ENCODE results near the gene DYRK1A. TPM values are rescaled to one million over a fixed set of nuclear protein-coding genes. Genes with fewer than 3 reads are reported as not detected.

The DYRK1A gene
- total and polyA plus RNA-seq, 10 of the 15 experiments (the other 5 are each of a cell fraction or from before 2014, with no cell fraction given): 2.4 to 68.6 (median 30.7) TPM

- no TSS peak for BruUV-seq (replicated peaks)
- peak; percentile 56 for TF ChIP-seq POLR2AphosphoS5 (IDR thresholded peaks at IDR 0.05; ENCODE audit: low read length)
- no peak for TF ChIP-seq MEF2B (IDR thresholded peaks at IDR 0.05; ENCODE audit: partially characterized antibody, poor library complexity, severe bottlenecking)
- intact Hi-C loops (cut with micrococcal nuclease; ENCODE audit: unreplicated experiment): no loop called here
- DNase-seq (ENCODE audit: low read depth, low spot score) (no peak), ATAC-seq (no peak), FAIRE-seq (no peak)
- 0 out of 3 replicates have a peak, but pooled peaks cover 1% of the 10 kb centered on the region for H3K9me3 ChIP-seq (replicated peaks; ENCODE audit: control insufficient read depth, insufficient read depth, low read length)
- peaks cover 0 to 4% of the 10 kb centered on the region in 2 experiments; a peak in 1 of 4 replicates for H3K36me3 ChIP-seq (ENCODE audit: control insufficient read depth in 2 of 2, insufficient read depth in 2 of 2, low read length in 1 of 2)
- WGBS (ENCODE audit: insufficient coverage, insufficient replicate concordance, low lambda C conversion rate, missing lambda C conversion rate): 78% methylated on average over 12 of the region's 13 CpGs
- H3K27ac ChIP-seq (ENCODE audit: control insufficient read depth, insufficient read depth): peak overlapping the region; percentile 18; the same call in 1 of the 2 replicates
- no peak overlapping the region for H3K4me3 ChIP-seq
- peaks cover 100% of the 10 kb centered on the region for H3K79me2 ChIP-seq (ENCODE audit: control insufficient read depth, insufficient read depth, low read length)
- SMC1A ChIA-PET (ENCODE audit: uncharacterized antibody, unreplicated experiment): interaction anchor here (1.4 to 1.5 kb wide), 2 partner anchors 11 to 23 kb away, joined by 3 to 8 read pairs; no protein-coding TSS in a partner anchor
- POLR2A ChIA-PET: no interaction called here
- CTCF ChIA-PET: no interaction called here
- no peak overlapping the region for H3K9ac ChIP-seq (ENCODE audit: control insufficient read depth, insufficient read depth, low read length)
- H2AFZ ChIP-seq (ENCODE audit: control insufficient read depth, low read depth, low read length): no peak overlapping the region
- H4K20me1 ChIP-seq (ENCODE audit: control insufficient read depth, insufficient read depth): peaks cover 10% of the 10 kb centered on the region
- peaks cover 16% of the 10 kb centered on the region; the same call in 1 of the 2 replicates for H3K4me1 ChIP-seq (ENCODE audit: control insufficient read depth, insufficient read depth, low read length)
- in situ Hi-C loops (cut with MboI): no loop called here
- no peaks in the 10 kb centered on the region for H3K27me3 ChIP-seq (replicated peaks in 1 of 2; ENCODE audit: control insufficient read depth in 2 of 2, insufficient read depth in 2 of 2, low read length in 1 of 2)
- H3K4me2 ChIP-seq (ENCODE audit: control insufficient read depth, insufficient read depth): 0 out of 2 replicates have a peak overlapping the region, but pooled peaks have one; percentile 25
- RAD21 ChIA-PET (ENCODE audit: unreplicated experiment): no interaction called here
Measured at GRCh38 chr21:37375866-37376574, 9.4 kb downstream of the DYRK1A start.

- FAIRE-seq (no peak), DNase-seq (ENCODE audit: low read depth, low spot score) (no peak), ATAC-seq (no peak)
- ChIA-PET RAD21 (ENCODE audit: unreplicated experiment) (no interaction called here), POLR2A (interaction anchor here (0.6 kb wide), 1 partner anchor 73 kb away, joined by 7 read pairs; no protein-coding TSS in a partner anchor), SMC1A (ENCODE audit: uncharacterized antibody, unreplicated experiment) (interaction anchor here (1.3 to 1.7 kb wide), 2 partner anchors 9 to 34 kb away, joined by 4 to 7 read pairs; no protein-coding TSS in a partner anchor), CTCF (no interaction called here)
- BruUV-seq (replicated peaks): no TSS peak
- H3K27ac ChIP-seq (ENCODE audit: control insufficient read depth, insufficient read depth): no peak overlapping the region
- peaks cover 10% of the 10 kb centered on the region for H4K20me1 ChIP-seq (ENCODE audit: control insufficient read depth, insufficient read depth)
- no peak overlapping the region for H3K4me3 ChIP-seq
- no peak overlapping the region for H2AFZ ChIP-seq (ENCODE audit: control insufficient read depth, low read depth, low read length)
- peaks cover 100% of the 10 kb centered on the region for H3K79me2 ChIP-seq (ENCODE audit: control insufficient read depth, insufficient read depth, low read length)
- H3K4me2 ChIP-seq (ENCODE audit: control insufficient read depth, insufficient read depth): no peak overlapping the region
- TF ChIP-seq FOXK2 (IDR thresholded peaks at IDR 0.05) (no peak), HDAC2 (IDR thresholded peaks at IDR 0.05) (no peak), ATF2 (IDR thresholded peaks at IDR 0.05; ENCODE audit: low read length) (no peak), SREBF1 (IDR thresholded peaks at IDR 0.05; ENCODE audit: low read length) (no peak), CHD4 (IDR thresholded peaks at IDR 0.05) (no peak), ZNF217 (IDR thresholded peaks at IDR 0.05) (no peak)
- no peak overlapping the region for H3K9ac ChIP-seq (ENCODE audit: control insufficient read depth, insufficient read depth, low read length)
- peaks cover 3% of the 10 kb centered on the region; the same call in 1 of the 3 replicates for H3K9me3 ChIP-seq (replicated peaks; ENCODE audit: control insufficient read depth, insufficient read depth, low read length)
- peaks cover 0 to 6% of the 10 kb centered on the region in 2 experiments; a peak in 1 of 4 replicates for H3K36me3 ChIP-seq (ENCODE audit: control insufficient read depth in 2 of 2, insufficient read depth in 2 of 2, low read length in 1 of 2)
- WGBS (ENCODE audit: insufficient coverage, insufficient replicate concordance, low lambda C conversion rate, missing lambda C conversion rate): 83% methylated on average over 3 of the region's 3 CpGs
- peaks cover 10% of the 10 kb centered on the region for H3K4me1 ChIP-seq (ENCODE audit: control insufficient read depth, insufficient read depth, low read length)
- no peaks in the 10 kb centered on the region for H3K27me3 ChIP-seq (replicated peaks in 1 of 2; ENCODE audit: control insufficient read depth in 2 of 2, insufficient read depth in 2 of 2, low read length in 1 of 2)
- in situ Hi-C loops (cut with MboI): no loop called here
- intact Hi-C loops (cut with micrococcal nuclease; ENCODE audit: unreplicated experiment): no loop called here
Measured at GRCh38 chr21:37378700-37379139, 12.1 kb downstream of the DYRK1A start.

Data from GM12878 (cell line).